ENCODE results near the gene MCTS1. TPM values are rescaled to one million over a fixed set of nuclear protein-coding genes. Genes with fewer than 3 reads are reported as not detected.

The MCTS1 gene
- total and polyA plus RNA-seq, 2 donors (not counting 3 experiments of a cell fraction or from before 2014, with no cell fraction given): 36.1 to 70.0 TPM

Other genes with a start within 250 kb of the MCTS1 start
- not detected in 2 replicates for gene ATP1B4, start 242.0 kb upstream of the MCTS1 start, total RNA-seq
- not detected in 2 replicates for gene ATP1B4, start 242.0 kb upstream of the MCTS1 start, polyA plus RNA-seq
- gene LAMP2, start 134.8 kb upstream of the MCTS1 start, total RNA-seq: 128 and 135 TPM in 2 replicates
- 104 and 108 TPM in 2 replicates for gene LAMP2, start 134.8 kb upstream of the MCTS1 start, polyA plus RNA-seq
- 84.3 and 90.0 TPM in 2 replicates for gene CUL4B, start 43.1 kb upstream of the MCTS1 start, total RNA-seq
- gene CUL4B, start 43.1 kb upstream of the MCTS1 start, polyA plus RNA-seq: 22.2 and 22.9 TPM in 2 replicates
- gene C1GALT1C1, start 26.0 kb downstream of the MCTS1 start, total RNA-seq: 32.9 and 34.6 TPM in 2 replicates
- 21.7 and 28.6 TPM in 2 replicates for gene C1GALT1C1, start 26.0 kb downstream of the MCTS1 start, polyA plus RNA-seq

All from endothelial cell of umbilical vein (primary cell).